Activated naive CD4-positive, alpha-beta T cell treated with anti-CD3 and anti-CD28 coated beads, Interleukin-2, amount 10 ng/mL, durations not matched to agents 7 days and 5 days (primary cell): Measurements from ENCODE around the gene PTPN1.

Experiments
- CTCF ChIA-PET: fragments of 350-600 bp; sonication (Branson Sonifier 250); formaldehyde crosslinking; loops from one replicate; lab custom pipeline; 2021; ENCODE audit warnings: antibody characterized with exemption; lab: Charles Lee
- DNase-seq: peaks from one replicate; pipeline ENCODE4 v3.0.0-alpha.2; 2020
- H3K27ac Mint-ChIP-seq: one replicate; pipeline ENCODE4 v1.8.0; 2021; ENCODE audit warnings: mild to moderate bottlenecking, moderate library complexity, mixed read lengths
- H3K27me3 Mint-ChIP-seq: one replicate; pipeline ENCODE4 v1.8.0; 2021; ENCODE audit warnings: mild to moderate bottlenecking, mixed read lengths
- H3K36me3 Mint-ChIP-seq: one replicate; pipeline ENCODE4 v1.8.0; 2021; ENCODE audit warnings: mixed read lengths
- H3K4me1 Mint-ChIP-seq: one replicate; pipeline ENCODE4 v1.8.0; 2021; ENCODE audit warnings: mixed read lengths
- H3K4me3 Mint-ChIP-seq: one replicate; pipeline ENCODE4 v1.8.0; 2021; ENCODE audit warnings: mild to moderate bottlenecking, moderate library complexity, mixed read lengths
- H3K9me3 Mint-ChIP-seq: one replicate; pipeline ENCODE4 v1.8.0; 2021; ENCODE audit warnings: mixed read lengths

PTPN1 gene

GRCh38 chr20:50521221-50522052 lies 11.3 kb downstream of the PTPN1 start:
- H3K36me3 Mint-ChIP-seq = peaks cover 43% of the 10 kb centered on the region
- H3K4me1 Mint-ChIP-seq = peaks cover 74% of the 10 kb centered on the region
- no peaks in the 10 kb centered on the region for H3K27me3 Mint-ChIP-seq
- H3K9me3 Mint-ChIP-seq = no peaks in the 10 kb centered on the region
- H3K4me3 Mint-ChIP-seq = peak overlapping the region; percentile 12
- no peak for DNase-seq
- H3K27ac Mint-ChIP-seq = peak overlapping the region; percentile 79
- CTCF ChIA-PET = interaction anchor here (1.0 to 1.5 kb wide), 2 partner anchors 13 to 54 kb away, joined by 3 read pairs; no protein-coding TSS in a partner anchor

DNA sequence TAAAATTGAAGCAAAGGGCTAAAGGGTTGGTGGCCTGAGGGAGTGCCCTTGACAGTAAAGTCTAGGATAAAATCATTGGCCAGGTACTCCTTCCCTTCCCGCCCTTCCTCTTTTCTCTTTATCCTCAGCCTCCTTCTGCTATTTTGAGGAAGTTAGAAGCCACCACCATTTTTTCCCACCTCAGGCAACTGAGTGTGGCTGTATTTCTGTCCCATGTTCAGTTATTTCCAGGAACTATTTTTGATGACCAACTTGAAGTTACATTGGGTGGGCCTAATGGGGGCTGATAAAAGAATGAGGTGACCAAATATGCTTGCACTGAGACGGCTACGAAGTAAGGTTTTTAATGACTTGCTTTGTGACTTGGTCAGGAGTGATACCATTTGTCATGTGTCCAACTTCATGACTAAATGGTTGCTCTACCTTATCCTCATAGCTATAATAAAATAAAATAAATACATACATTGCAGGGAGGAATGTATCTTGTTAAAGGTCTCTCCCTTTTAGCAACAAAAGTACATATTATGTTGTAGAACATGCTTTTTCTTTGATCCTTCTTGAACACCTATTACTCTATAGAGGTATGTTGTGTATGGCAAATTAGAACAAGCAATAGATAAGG lies 12.0 kb downstream of the PTPN1 start:
- H3K27me3 Mint-ChIP-seq = no peaks in the 10 kb centered on the region
- H3K4me1 Mint-ChIP-seq = peaks cover 67% of the 10 kb centered on the region
- H3K36me3 Mint-ChIP-seq = peaks cover 43% of the 10 kb centered on the region
- no peak overlapping the region for H3K27ac Mint-ChIP-seq
- DNase-seq = no peak
- no peaks in the 10 kb centered on the region for H3K9me3 Mint-ChIP-seq
- CTCF ChIA-PET = interaction anchor here (1.0 to 1.5 kb wide), 2 partner anchors 13 to 54 kb away, joined by 3 read pairs; no protein-coding TSS in a partner anchor
- H3K4me3 Mint-ChIP-seq = no peak overlapping the region

- Mint-ChIP-seq H3K4me3 (peak overlapping the region; percentile 22), H3K4me1 (peaks cover 54% of the 10 kb centered on the region), H3K36me3 (peaks cover 38% of the 10 kb centered on the region), H3K27me3 (no peaks in the 10 kb centered on the region), H3K9me3 (no peaks in the 10 kb centered on the region), H3K27ac (peak overlapping the region; percentile 64)
- no peak for DNase-seq
- CTCF ChIA-PET = interaction anchor here (0.8 to 1.6 kb wide), 3 partner anchors 10 to 46 kb away, joined by 3 to 5 read pairs (median 3); no protein-coding TSS in a partner anchor
These were observed 13.5 kb downstream of the PTPN1 start for GRCh38 chr20:50523552-50524167.

- Mint-ChIP-seq H3K27ac (no peak overlapping the region), H3K4me3 (no peak overlapping the region), H3K9me3 (no peaks in the 10 kb centered on the region), H3K4me1 (peaks cover 43% of the 10 kb centered on the region), H3K36me3 (peaks cover 38% of the 10 kb centered on the region), H3K27me3 (no peaks in the 10 kb centered on the region)
- CTCF ChIA-PET = interaction anchor here (0.8 to 1.3 kb wide), 2 partner anchors 12 to 13 kb away, joined by 3 to 4 read pairs; no protein-coding TSS in a partner anchor
- DNase-seq = no peak
These were observed 15.5 kb downstream of the PTPN1 start for GRCh38 chr20:50525681-50526080.

DNA sequence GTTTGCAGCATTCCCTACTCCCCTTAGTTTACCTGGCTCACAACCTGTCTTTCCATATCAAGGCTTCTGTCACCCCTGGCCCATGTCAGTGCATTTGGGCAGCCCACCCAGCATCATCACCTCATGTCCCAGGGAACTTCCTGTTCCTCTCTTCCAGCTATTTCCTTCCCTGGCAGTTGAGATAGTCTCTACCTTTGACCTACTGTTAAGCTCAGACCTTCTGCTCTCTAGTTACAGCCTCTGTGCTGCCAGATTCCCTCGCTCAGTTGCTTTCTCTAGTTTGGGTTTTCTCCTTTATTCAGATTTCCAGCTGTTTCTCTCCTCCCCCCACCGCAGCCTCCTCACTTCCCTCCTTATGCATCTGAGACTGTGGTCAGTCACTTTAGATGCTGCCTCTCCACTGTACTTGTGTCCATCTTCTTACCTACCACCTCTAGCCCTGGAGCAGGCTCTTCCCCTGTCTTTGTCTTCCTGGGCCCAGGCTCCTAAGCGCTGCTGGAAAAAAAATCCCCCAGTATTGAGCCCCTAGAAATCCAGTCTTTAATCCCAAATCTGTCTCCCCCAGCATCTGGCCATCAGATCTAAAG lies 16.3 kb downstream of the PTPN1 start:
- CTCF ChIA-PET = interaction anchor here (1.3 kb wide), 2 partner anchors 12 to 13 kb away, joined by 3 read pairs; no protein-coding TSS in a partner anchor
- Mint-ChIP-seq H3K9me3 (no peaks in the 10 kb centered on the region), H3K27ac (no peak overlapping the region), H3K36me3 (peaks cover 35% of the 10 kb centered on the region), H3K27me3 (no peaks in the 10 kb centered on the region), H3K4me1 (peaks cover 38% of the 10 kb centered on the region), H3K4me3 (no peak overlapping the region)
- no peak for DNase-seq

- Mint-ChIP-seq H3K27me3 (no peaks in the 10 kb centered on the region), H3K36me3 (peaks cover 33% of the 10 kb centered on the region), H3K4me3 (no peak overlapping the region), H3K9me3 (no peaks in the 10 kb centered on the region), H3K4me1 (peaks cover 37% of the 10 kb centered on the region), H3K27ac (no peak overlapping the region)
- CTCF ChIA-PET = interaction anchor here (1.3 kb wide), 1 partner anchor 14 kb away, joined by 3 read pairs; no protein-coding TSS in a partner anchor
- no peak for DNase-seq
These were observed 17.0 kb downstream of the PTPN1 start for GRCh38 chr20:50527068-50527605.

GRCh38 chr20:50528129-50528528 lies 17.9 kb downstream of the PTPN1 start:
- peaks cover 35% of the 10 kb centered on the region for H3K4me1 Mint-ChIP-seq

DNA sequence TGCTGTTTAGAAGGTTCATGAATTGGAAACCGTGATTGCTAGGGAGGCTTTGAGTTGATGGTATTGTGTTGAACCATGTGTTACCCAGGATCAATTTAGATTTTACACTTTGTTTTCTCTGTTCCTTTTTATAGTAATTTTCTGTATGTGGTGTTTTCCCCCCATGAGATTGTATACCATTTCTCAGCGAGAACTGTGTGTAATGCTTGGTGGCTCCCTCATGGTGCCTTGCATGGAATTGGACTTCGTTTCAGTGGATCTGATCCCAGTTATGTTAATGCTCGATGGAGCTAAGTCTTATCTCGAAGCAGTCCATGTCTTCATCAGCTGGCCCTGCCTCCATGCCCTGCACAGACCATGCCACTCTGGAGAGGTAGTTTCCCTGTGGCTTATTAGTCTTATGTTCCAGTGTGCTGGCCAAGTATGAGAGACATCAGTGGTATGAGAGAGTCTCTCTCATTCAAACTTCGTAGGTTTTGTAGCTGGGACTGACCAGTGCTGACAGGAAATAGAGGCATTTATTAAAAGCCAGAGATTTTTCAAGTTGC lies 18.7 kb downstream of the PTPN1 start:
- Mint-ChIP-seq H3K27me3 (no peaks in the 10 kb centered on the region), H3K9me3 (no peaks in the 10 kb centered on the region), H3K27ac (no peak overlapping the region), H3K4me3 (no peak overlapping the region), H3K4me1 (peaks cover 27% of the 10 kb centered on the region), H3K36me3 (peaks cover 22% of the 10 kb centered on the region)
- no peak for DNase-seq
- CTCF ChIA-PET = interaction anchor here (0.8 to 1.0 kb wide), 2 partner anchors 9 to 14 kb away, joined by 3 read pairs; no protein-coding TSS in a partner anchor

More at GRCh38 chr20:50528129-50528528, 17.9 kb downstream of the PTPN1 start:
- Mint-ChIP-seq H3K27me3 (no peaks in the 10 kb centered on the region), H3K36me3 (peaks cover 27% of the 10 kb centered on the region), H3K9me3 (no peaks in the 10 kb centered on the region), H3K27ac (no peak overlapping the region), H3K4me3 (no peak overlapping the region)
- CTCF ChIA-PET = no interaction called here
- no peak for DNase-seq

- peaks cover 37% of the 10 kb centered on the region for H3K4me1 Mint-ChIP-seq
- no peaks in the 10 kb centered on the region for H3K27me3 Mint-ChIP-seq
- no peak overlapping the region for H3K27ac Mint-ChIP-seq
- CTCF ChIA-PET = interaction anchor here (0.8 to 1.4 kb wide), 2 partner anchors 8 to 16 kb away, joined by 3 to 4 read pairs; no protein-coding TSS in a partner anchor
- H3K4me3 Mint-ChIP-seq = no peak overlapping the region
- no peak for DNase-seq
- peaks cover 22% of the 10 kb centered on the region for H3K36me3 Mint-ChIP-seq
- H3K9me3 Mint-ChIP-seq = no peaks in the 10 kb centered on the region
These were observed 22.0 kb downstream of the PTPN1 start for GRCh38 chr20:50532221-50532620.

DNA sequence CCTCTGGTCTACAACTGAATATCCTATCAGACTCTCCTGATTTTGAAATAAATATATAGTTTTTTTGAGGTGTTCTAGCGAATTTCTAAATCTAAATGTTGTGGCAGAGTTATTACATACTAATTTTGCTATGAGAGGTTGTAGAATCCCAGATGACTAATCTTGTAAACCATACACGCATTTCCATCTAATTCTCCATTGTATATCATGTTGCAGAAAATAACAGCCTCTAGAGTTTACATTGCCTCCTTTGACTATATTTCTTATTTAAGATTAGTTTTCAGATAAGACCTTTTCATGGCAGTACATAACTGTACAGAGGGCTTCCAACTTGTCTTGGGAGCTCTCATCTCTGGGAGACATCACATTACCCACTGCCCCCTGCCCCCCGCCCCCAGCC lies 22.9 kb downstream of the PTPN1 start:
- no peak for DNase-seq
- Mint-ChIP-seq H3K4me1 (peaks cover 45% of the 10 kb centered on the region), H3K36me3 (peaks cover 28% of the 10 kb centered on the region), H3K4me3 (no peak overlapping the region), H3K9me3 (no peaks in the 10 kb centered on the region), H3K27ac (no peak overlapping the region), H3K27me3 (no peaks in the 10 kb centered on the region)
- CTCF ChIA-PET = interaction anchor here (1.0 kb wide), 1 partner anchor 9 kb away, joined by 5 read pairs; no protein-coding TSS in a partner anchor

GRCh38 chr20:50533464-50533863 lies 23.3 kb downstream of the PTPN1 start:
- peaks cover 31% of the 10 kb centered on the region for H3K36me3 Mint-ChIP-seq
- H3K27ac Mint-ChIP-seq = no peak overlapping the region
- no peaks in the 10 kb centered on the region for H3K9me3 Mint-ChIP-seq
- CTCF ChIA-PET = interaction anchor here (1.0 kb wide), 1 partner anchor 10 kb away, joined by 5 read pairs; no protein-coding TSS in a partner anchor
- no peak for DNase-seq
- H3K4me3 Mint-ChIP-seq = no peak overlapping the region
- peaks cover 48% of the 10 kb centered on the region for H3K4me1 Mint-ChIP-seq
- H3K27me3 Mint-ChIP-seq = no peaks in the 10 kb centered on the region

DNA sequence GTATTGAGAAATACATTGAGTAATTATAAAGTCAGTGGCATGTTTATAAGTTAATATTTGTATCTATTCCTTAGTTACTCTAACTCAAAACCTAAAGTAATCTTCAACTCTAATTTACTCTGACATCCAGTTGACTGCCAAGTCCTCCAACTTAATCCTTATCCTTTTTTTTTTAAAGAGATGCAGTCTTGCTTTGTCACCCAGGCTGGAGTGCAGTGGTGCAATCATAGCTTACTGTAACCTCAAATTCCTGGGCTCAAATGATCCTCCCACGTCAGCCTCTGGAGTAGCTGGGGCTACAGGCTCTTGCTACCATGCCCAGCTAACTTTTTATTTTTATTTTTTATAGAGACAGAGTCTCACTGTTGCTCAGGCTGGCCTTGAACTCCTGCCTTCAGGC lies 24.4 kb downstream of the PTPN1 start:
- CTCF ChIA-PET = interaction anchor here (1.0 kb wide), 2 partner anchors 10 to 13 kb away, joined by 3 read pairs; no protein-coding TSS in a partner anchor

GRCh38 chr20:50535162-50535561 lies 25.0 kb downstream of the PTPN1 start:
- CTCF ChIA-PET = interaction anchor here (0.6 to 1.0 kb wide), 3 partner anchors 9 to 14 kb away, joined by 3 read pairs; no protein-coding TSS in a partner anchor

More for the DNA sequence above, 24.4 kb downstream of the PTPN1 start:
- Mint-ChIP-seq H3K4me1 (peaks cover 44% of the 10 kb centered on the region), H3K27me3 (no peaks in the 10 kb centered on the region), H3K36me3 (peaks cover 22% of the 10 kb centered on the region), H3K9me3 (no peaks in the 10 kb centered on the region), H3K4me3 (no peak overlapping the region), H3K27ac (no peak overlapping the region)
- DNase-seq = no peak

More at GRCh38 chr20:50535162-50535561, 25.0 kb downstream of the PTPN1 start:
- H3K9me3 Mint-ChIP-seq = no peaks in the 10 kb centered on the region
- H3K36me3 Mint-ChIP-seq = peaks cover 21% of the 10 kb centered on the region
- no peak overlapping the region for H3K4me3 Mint-ChIP-seq
- no peaks in the 10 kb centered on the region for H3K27me3 Mint-ChIP-seq
- DNase-seq = no peak
- no peak overlapping the region for H3K27ac Mint-ChIP-seq
- peaks cover 46% of the 10 kb centered on the region for H3K4me1 Mint-ChIP-seq
